ENCODE data around the gene PKNOX1. TPM values are rescaled to one million over a fixed set of nuclear protein-coding genes. Genes with fewer than 3 reads are reported as not detected.
"Not testable (repeated sequence)": the region's sequence is repeated elsewhere in the genome, so short reads cannot be mapped to it uniquely, and the experiment has no call there.

PKNOX1 gene
- total and polyA plus RNA-seq, 9 of the 15 experiments (the other 6 are each of a cell fraction or from before 2014, with no cell fraction given): 8.8 to 25.9 (median 13.2) TPM

DNA sequence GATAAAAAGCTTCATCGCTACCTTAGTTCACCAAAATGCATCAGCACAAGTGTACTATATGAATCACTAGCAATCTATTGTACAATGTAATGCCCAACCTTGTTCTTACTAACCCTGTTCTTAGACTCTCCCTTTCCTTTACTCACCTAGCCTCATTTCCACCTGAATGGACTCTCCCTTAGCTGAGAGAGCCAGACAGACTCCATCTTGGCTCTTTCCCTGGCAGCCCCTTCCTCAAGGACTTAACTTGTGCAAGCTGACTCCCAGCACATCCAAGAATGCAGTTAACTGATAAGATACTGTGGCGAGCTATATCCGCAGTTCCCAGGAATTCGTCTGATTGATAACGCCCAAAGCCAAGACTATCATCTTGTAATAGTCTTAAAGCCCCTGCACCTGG, 38.0 kb upstream of the PKNOX1 start:
- H3K9ac ChIP-seq (ENCODE audit: insufficient read depth in 1 of 2, low read depth in 2 of 2, low read length in 2 of 2); in situ Hi-C loops (cut with MboI); H3K9me1 ChIP-seq (ENCODE audit: control insufficient read depth, insufficient read depth, low read length); H3K9me3 ChIP-seq (replicated peaks; ENCODE audit: control insufficient read depth, insufficient read depth, low read depth, low read length); H3K4me2 ChIP-seq (ENCODE audit: insufficient read depth, low read length); H3K79me2 ChIP-seq (ENCODE audit: control insufficient read depth, insufficient read depth, low read length); H4K20me1 ChIP-seq (replicated peaks; ENCODE audit: control insufficient read depth, insufficient read depth, low read length); BruUV-seq (replicated peaks); DNase-seq (ENCODE audit: extremely low read depth in 1 of 4, low spot score in 3 of 4); ATAC-seq; H3K4me3 ChIP-seq; H3K36me3 ChIP-seq (ENCODE audit: control insufficient read depth, insufficient read depth, low read length); intact Hi-C loops (cut with micrococcal nuclease); H3K27me3 ChIP-seq (ENCODE audit: control insufficient read depth in 2 of 2, insufficient read depth in 2 of 2, low read length in 2 of 2); H2AFZ ChIP-seq (ENCODE audit: low read depth, low read length); FAIRE-seq; CTCF ChIA-PET (ENCODE audit: low intra/inter-chr PET ratio); H3K27ac ChIP-seq (ENCODE audit: extremely low read depth, low read depth, low read length); TF ChIP-seq NR4A1 (CRISPR knock-in tag; IDR thresholded peaks at IDR 0.05); NR2C1 (IDR thresholded peaks at IDR 0.05): not testable (repeated sequence)
- peaks cover 15 to 17% of the 10 kb centered on the region in 2 experiments; a peak in 4 of 5 replicates for H3K4me1 ChIP-seq (replicated peaks in 1 of 2; ENCODE audit: control insufficient read depth in 2 of 2, insufficient read depth in 2 of 2, low read length in 2 of 2)
- 33% methylated on average over 3 of the region's 5 CpGs for WGBS (ENCODE audit: insufficient coverage, low coverage, missing lambda C conversion rate)
- POLR2A ChIA-PET: interaction anchor here (1.0 kb wide), 1 partner anchor 9 kb away, joined by 3 read pairs; no protein-coding TSS in a partner anchor
- TF ChIP-seq NR4A1 (tag; IDR thresholded peaks at IDR 0.05) (peak; percentile 96), ZNF644 (tag; IDR thresholded peaks at IDR 0.05; ENCODE audit: low read depth) (peak; percentile 88), ZNF311 (CRISPR knock-in tag; IDR thresholded peaks at IDR 0.05) (peak; percentile 95), NR2C1 (tag; IDR thresholded peaks at IDR 0.05) (peak; percentile 84), PTRF (tag; IDR thresholded peaks at IDR 0.05) (peak; percentile 85), ZNF175 (CRISPR knock-in tag; IDR thresholded peaks at IDR 0.05; ENCODE audit: low read depth) (peak; percentile 87; the same call in 1 of the 2 replicates), ZNF766 (CRISPR knock-in tag; conservative IDR thresholded peaks at IDR 0.05) (peak; percentile 83)
- TF ChIP-seq, protein P1, sequence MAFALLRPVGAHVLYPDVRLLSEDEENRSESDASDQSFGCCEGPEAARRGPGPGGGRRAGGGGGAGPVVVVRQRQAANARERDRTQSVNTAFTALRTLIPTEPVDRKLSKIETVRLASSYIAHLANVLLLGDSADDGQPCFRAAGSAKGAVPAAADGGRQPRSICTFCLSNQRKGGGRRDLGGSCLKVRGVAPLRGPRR (CRISPR knock-in tag; IDR thresholded peaks at IDR 0.05): 0 out of 2 replicates have a peak, but pooled peaks have one; percentile 83
- TF ChIP-seq, protein P2, sequence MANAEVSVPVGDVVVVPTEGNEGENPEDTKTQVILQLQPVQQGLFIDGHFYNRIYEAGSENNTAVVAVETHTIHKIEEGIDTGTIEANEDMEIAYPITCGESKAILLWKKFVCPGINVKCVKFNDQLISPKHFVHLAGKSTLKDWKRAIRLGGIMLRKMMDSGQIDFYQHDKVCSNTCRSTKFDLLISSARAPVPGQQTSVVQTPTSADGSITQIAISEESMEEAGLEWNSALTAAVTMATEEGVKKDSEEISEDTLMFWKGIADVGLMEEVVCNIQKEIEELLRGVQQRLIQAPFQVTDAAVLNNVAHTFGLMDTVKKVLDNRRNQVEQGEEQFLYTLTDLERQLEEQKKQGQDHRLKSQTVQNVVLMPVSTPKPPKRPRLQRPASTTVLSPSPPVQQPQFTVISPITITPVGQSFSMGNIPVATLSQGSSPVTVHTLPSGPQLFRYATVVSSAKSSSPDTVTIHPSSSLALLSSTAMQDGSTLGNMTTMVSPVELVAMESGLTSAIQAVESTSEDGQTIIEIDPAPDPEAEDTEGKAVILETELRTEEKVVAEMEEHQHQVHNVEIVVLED (CRISPR knock-in tag; IDR thresholded peaks at IDR 0.05): peak; percentile 63
- TF ChIP-seq, protein P3, sequence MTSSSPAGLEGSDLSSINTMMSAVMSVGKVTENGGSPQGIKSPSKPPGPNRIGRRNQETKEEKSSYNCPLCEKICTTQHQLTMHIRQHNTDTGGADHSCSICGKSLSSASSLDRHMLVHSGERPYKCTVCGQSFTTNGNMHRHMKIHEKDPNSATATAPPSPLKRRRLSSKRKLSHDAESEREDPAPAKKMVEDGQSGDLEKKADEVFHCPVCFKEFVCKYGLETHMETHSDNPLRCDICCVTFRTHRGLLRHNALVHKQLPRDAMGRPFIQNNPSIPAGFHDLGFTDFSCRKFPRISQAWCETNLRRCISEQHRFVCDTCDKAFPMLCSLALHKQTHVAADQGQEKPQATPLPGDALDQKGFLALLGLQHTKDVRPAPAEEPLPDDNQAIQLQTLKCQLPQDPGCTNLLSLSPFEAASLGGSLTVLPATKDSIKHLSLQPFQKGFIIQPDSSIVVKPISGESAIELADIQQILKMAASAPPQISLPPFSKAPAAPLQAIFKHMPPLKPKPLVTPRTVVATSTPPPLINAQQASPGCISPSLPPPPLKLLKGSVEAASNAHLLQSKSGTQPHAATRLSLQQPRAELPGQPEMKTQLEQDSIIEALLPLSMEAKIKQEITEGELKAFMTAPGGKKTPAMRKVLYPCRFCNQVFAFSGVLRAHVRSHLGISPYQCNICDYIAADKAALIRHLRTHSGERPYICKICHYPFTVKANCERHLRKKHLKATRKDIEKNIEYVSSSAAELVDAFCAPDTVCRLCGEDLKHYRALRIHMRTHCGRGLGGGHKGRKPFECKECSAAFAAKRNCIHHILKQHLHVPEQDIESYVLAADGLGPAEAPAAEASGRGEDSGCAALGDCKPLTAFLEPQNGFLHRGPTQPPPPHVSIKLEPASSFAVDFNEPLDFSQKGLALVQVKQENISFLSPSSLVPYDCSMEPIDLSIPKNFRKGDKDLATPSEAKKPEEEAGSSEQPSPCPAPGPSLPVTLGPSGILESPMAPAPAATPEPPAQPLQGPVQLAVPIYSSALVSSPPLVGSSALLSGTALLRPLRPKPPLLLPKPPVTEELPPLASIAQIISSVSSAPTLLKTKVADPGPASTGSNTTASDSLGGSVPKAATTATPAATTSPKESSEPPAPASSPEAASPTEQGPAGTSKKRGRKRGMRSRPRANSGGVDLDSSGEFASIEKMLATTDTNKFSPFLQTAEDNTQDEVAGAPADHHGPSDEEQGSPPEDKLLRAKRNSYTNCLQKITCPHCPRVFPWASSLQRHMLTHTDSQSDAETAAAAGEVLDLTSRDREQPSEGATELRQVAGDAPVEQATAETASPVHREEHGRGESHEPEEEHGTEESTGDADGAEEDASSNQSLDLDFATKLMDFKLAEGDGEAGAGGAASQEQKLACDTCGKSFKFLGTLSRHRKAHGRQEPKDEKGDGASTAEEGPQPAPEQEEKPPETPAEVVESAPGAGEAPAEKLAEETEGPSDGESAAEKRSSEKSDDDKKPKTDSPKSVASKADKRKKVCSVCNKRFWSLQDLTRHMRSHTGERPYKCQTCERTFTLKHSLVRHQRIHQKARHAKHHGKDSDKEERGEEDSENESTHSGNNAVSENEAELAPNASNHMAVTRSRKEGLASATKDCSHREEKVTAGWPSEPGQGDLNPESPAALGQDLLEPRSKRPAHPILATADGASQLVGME (CRISPR knock-in tag; IDR thresholded peaks at IDR 0.05): peak; percentile 84

All from K562 (cell line).